22Rv1 (cell line): ENCODE results near the gene FSD1.

Source experiments
- CTCF ChIP-seq: fragments of 450-650 bp; IDR thresholded peaks from 2 replicates; pipeline ENCODE4 v1.5.1; 2017; ENCODE audit warnings: mild to moderate bottlenecking
- ZFX ChIP-seq: fragments of 450-650 bp; IDR thresholded peaks from 2 replicates; pipeline ENCODE4 v1.6.1; 2017; ENCODE audit warnings: antibody characterized with exemption, borderline replicate concordance

GRCh38 chr19:4278419-4279266 is 25.8 kb upstream of the FSD1 start, which contains the start of gene SHD:
- TF ChIP-seq CTCF (no peak), ZFX (no peak)
